GM12865 (cell line): ENCODE measurements around the gene HPN.

Experiments used
- DNase-seq: peaks from one replicate; pipeline ENCODE4 v3.0.0; 2010; ENCODE audit warnings: low read depth
- H3K4me3 ChIP-seq: 2 replicates; pipeline ENCODE4 v1.5.1; 2011; ENCODE audit warnings: mild to moderate bottlenecking, low read depth, low read length, control low read depth
- TF ChIP-seq, protein P1 (sequence below): IDR thresholded peaks from 2 replicates; pipeline ENCODE4 v1.5.1; 2011; ENCODE audit warnings: low read length, control low read depth, low read depth, inconsistent platforms; ENCODE audit not compliant: insufficient read depth; ENCODE audit errors: missing control alignments

Gene HPN

DNA sequence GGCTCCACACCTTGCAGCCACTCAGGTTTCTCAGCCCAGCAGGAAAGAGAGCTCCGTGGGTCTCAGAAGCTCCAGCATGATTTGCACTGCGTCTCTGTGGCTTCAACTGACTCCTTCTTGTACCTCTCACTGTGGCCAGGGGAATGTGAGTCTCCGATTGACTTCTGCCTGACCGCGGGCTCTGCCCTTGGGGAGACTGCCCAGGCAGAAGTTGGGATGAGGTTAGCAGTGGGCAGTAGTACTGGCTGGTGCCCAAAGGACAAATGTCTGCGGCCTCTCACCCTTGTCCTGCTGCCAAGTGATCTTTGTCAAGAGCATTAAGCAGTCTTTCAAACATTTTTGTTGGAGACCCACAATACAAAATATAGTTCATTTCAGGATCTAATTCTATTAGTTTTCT is 39.7 kb downstream of the HPN start:
- no peak for DNase-seq
- no peak overlapping the region for H3K4me3 ChIP-seq
- TF ChIP-seq, protein P1, sequence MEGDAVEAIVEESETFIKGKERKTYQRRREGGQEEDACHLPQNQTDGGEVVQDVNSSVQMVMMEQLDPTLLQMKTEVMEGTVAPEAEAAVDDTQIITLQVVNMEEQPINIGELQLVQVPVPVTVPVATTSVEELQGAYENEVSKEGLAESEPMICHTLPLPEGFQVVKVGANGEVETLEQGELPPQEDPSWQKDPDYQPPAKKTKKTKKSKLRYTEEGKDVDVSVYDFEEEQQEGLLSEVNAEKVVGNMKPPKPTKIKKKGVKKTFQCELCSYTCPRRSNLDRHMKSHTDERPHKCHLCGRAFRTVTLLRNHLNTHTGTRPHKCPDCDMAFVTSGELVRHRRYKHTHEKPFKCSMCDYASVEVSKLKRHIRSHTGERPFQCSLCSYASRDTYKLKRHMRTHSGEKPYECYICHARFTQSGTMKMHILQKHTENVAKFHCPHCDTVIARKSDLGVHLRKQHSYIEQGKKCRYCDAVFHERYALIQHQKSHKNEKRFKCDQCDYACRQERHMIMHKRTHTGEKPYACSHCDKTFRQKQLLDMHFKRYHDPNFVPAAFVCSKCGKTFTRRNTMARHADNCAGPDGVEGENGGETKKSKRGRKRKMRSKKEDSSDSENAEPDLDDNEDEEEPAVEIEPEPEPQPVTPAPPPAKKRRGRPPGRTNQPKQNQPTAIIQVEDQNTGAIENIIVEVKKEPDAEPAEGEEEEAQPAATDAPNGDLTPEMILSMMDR, result no peak

DNA sequence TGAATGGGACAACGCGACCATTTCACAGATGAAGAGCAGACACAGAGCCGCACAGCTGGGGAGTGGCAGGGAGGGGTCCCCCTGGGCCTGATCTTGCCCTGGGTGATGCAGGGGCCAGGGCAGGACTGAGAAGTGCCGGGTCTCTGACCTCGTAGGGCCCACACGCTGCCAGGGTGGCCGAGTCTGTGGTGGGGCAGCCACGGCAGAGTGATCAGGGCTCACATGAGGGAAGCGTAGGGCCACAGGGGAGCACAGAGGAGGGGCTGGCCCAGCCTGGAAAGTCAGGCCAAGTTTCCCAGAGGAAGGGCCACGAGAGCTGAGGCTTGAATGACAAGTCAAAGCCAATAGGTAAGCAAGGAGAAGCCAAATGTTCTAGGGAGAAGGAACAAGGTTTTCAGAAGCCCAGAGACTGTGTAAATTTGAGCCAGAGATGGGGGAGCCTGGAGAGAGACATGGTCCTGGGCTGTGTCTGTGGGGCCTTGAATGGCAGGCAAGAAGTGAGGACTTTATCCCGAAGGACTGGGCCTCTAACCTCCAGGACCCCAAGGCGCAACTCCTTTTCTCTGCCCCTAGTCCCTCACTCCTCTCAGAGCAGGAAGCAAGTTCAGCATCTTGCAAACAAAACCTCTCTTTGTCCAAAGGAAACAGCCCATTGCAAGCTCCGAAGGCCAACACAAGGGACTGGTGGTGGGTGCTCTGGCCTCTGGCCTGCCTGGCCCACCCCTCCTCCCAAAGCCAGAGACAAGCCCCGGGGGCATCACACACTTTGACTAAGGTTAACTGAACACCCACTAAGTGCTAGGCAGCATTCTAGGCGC is 42.4 kb downstream of the HPN start:
- TF ChIP-seq, protein P1, result no peak
- DNase-seq, result no peak
- H3K4me3 ChIP-seq, result no peak overlapping the region

DNA sequence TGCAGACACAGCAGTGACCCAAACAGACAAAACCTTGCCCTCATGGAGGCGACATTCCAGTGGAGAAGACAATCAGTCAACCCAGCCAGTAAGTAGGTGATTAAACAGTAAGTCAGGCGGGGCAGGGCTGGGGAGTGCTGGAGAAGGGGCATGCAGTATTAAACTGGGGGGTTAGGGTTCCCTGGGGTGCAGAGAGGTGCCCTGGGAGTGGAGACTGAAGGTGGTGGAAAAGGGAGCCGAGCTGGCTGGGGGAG is 42.9 kb downstream of the HPN start:
- no peak for DNase-seq
- H3K4me3 ChIP-seq, result no peak overlapping the region
- TF ChIP-seq, protein P1, result no peak

DNA sequence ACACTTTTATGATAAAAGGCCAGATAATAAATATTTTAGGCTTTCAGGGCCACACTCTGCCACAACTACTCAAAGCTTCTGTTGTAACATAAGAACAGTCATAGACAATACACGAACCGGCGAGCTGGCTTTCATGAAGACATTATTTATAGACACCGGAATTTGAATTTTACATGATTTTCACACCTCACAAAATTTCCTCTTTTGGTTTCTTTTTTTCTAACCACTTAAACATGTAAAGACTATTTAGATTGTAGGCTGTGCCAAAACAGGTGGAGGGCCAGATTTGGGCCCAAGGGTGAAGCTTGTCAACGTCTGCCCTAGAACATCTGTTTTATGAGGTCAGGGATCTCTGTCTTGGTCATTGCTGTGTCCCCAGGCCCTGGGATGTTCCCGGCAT is 44.4 kb downstream of the HPN start:
- H3K4me3 ChIP-seq, result no peak overlapping the region
- DNase-seq, result peak; percentile 73
- TF ChIP-seq, protein P1, result no peak

DNA sequence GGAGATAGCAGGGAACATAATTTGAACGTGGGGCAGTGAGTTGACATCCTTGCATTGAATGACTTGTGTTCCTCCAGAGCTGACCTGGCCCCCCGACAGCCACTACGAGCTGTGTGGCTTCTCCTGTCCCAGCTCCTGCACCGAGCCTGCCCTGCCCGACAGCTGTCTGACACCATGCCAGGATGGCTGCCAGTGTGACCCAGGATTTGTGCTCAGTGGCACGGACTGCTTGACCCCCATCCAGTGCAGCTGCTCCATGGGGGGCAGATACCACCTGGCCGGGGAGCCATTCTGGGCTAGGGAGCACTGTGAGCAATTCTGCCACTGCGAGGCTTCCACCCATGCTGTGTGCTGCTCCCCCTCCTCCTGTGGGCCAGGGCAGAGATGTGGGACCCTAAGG is 44.9 kb downstream of the HPN start:
- no peak overlapping the region for H3K4me3 ChIP-seq
- TF ChIP-seq, protein P1, result no peak
- DNase-seq, result no peak

DNA sequence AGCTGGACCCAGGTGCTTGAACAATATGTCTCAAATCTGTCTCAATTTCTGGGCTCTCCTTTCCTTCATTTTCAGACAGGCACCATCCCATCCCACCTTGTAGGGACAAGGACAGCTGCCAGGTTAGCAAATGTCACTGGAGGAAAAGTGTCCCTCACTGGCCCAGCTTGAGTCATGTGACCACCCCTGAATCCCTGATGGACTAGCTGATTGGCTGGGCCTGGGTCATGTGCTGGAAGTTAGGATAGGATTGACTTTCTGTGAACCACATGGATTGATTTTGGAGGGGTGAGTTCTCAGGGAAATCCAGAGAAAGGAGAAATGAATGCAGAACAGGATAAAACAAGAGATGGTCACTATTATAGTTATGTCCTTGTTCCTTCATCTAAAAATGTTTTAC is 45.9 kb downstream of the HPN start:
- TF ChIP-seq, protein P1, result no peak
- no peak overlapping the region for H3K4me3 ChIP-seq
- no peak for DNase-seq
